GM19023 (cell line): Measurements from ENCODE around the gene FAM174C.

ENCODE experiments used
- ATAC-seq: cut with Tn5 transposase; IDR thresholded peaks from one replicate; pipeline ENCODE4 v1.9.1; 2021; ENCODE audit warnings: mild to moderate bottlenecking, moderate library complexity; ENCODE audit not compliant: unreplicated experiment

The FAM174C gene

DNA sequence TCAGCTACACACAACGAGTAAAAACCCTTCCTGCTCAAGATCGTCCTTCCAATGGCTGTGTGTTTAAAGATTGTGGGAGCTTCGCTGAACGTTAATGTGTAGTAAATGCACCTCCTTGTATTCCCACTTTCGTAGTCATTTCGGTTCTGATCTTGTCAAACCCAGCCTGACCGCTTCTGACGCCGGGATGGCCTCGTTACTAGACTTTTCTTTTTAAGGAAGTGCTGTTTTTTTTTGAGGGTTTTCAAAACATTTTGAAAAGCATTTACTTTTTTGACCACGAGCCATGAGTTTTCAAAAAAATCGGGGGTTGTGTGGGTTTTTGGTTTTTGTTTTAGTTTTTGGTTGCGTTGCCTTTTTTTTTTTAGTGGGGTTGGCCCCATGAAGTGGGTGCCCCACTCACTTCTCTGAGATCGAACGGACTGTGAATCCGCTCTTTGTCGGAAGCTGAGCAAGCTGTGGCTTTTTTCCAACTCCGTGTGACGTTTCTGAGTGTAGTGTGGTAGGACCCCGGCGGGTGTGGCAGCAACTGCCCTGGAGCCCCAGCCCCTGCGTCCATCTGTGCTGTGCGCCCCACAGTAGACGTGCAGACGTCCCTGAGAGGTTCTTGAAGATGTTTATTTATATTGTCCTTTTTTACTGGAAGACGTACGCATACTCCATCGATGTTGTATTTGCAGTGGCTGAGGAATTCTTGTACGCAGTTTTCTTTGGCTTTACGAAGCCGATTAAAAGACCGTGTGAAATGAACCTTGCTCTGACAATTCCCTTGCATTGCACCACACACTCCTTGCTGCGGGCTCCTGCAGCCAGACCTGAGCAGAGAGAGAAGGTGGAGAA lies 2.7 kb upstream of the FAM174C start:
- no peak for ATAC-seq

DNA sequence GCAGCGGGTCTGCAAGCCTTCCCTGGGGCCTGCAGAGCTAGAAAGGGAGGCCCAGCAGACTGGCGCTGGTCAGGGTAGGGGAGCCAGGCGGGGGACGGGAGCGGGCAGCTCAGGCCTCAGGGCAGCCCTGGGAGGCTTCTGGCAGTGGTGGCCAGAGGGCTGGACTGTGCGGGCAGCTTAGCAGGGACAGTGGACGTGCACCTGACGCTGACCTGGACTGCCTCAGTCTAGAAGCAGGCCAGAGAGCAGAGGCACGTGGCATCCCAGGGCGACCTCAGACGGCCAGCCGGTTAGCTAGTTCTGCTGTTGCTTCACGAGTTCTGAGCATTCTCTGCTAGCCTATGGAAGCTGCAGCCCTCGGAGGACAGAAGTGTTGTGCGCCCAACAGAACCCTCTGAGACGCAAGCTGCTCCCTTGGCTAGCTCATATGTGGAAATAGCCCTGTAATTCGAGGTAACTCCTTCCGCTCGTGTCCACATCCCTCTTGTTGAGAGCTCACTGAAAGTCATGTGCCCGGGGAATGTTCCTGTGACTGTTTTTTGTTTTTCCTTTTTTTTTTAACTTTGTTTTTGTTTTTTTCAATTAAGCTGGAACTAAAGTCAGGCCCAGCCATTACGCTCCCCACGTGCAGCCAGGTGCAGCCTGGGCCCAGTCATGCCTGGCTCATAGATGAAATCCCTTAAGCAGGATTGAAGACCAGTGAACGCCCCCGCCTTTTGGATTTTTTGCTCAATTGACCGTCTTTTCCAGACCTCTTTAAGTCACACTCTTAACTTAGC lies 1.9 kb upstream of the FAM174C start:
- no peak for ATAC-seq

- ATAC-seq = no peak
Measured at GRCh38 chr19:1274081-1274851, 1.1 kb upstream of the FAM174C start.

- ATAC-seq = no peak
Measured at GRCh38 chr19:1274852-1275259, 474 bp upstream of the FAM174C start.

GRCh38 chr19:1275976-1276627 lies 772 bp downstream of the FAM174C start:
- ATAC-seq = no peak

- ATAC-seq = no peak
Measured at GRCh38 chr19:1276628-1277022, 1.3 kb downstream of the FAM174C start.

DNA sequence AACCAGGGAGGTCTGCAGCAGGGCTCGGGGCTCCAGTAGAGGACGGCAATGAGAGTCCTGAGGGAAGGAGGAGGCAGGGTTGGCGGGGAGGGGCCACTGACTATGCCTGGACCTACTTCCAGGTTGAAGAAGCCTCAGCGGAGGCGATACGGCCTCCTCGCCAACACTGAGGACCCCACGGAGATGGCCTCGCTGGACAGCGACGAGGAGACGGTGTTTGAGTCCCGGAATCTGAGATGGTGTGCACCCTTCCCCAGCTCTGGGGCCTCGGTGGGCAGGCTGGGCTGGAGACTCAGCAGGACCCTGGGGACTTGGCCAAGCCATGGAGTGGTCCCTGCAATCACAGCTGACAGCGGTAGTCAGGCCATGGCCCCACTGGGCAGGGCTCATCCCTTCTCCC lies 1.7 kb downstream of the FAM174C start:
- no peak for ATAC-seq

DNA sequence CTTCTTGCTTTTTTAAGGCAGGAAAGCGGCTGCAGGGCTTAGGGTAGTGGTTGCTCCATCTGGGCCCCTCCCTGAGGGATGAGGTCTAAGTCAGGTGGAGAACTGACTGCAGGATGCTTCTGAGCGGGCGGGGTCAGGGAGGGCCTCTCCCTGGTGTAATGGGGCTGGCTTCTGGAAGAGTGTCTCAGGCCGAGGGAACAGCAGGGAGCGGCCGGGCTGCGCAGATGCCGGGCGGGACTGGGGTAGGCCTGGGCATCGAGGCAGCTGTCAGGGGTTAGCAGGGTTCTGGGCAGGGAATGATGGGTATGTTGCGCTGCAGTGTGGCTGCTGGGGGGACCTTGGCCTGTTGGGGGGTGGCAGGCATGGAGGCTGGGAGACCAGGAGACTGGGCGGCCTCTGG lies 2.7 kb downstream of the FAM174C start:
- no peak for ATAC-seq

GRCh38 chr19:1278713-1279660 lies 3.7 kb downstream of the FAM174C start:
- ATAC-seq = no peak

DNA sequence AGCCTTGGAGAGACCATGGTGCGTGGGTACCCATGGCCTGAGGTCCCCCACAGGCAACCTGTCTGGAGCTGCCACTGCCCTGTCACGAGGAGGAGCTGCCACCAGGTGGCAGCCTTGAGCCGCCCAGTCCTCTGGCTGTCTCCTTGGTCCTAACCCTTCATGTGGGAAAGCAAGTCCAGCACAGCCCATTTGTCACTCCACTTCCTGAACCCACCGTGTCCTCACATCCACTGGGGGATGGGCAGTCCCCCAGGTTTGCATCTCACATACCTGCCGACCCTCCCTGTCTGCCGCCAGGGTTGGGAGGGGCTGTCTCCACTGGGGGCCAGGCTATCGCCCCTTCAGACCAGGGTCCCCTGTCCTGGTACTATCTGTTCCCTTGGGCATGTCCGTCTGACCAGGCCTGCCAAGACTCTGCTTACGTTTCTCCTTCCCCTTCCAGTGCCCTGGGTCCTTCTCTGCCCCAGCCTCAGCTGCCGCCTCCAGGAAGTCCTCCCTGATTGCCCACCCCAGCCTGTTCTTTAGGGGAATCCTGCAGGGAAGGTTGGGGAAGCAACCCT lies 4.5 kb downstream of the FAM174C start:
- no peak for ATAC-seq

GRCh38 chr19:1280636-1281568 lies 5.6 kb downstream of the FAM174C start:
- ATAC-seq = no peak

DNA sequence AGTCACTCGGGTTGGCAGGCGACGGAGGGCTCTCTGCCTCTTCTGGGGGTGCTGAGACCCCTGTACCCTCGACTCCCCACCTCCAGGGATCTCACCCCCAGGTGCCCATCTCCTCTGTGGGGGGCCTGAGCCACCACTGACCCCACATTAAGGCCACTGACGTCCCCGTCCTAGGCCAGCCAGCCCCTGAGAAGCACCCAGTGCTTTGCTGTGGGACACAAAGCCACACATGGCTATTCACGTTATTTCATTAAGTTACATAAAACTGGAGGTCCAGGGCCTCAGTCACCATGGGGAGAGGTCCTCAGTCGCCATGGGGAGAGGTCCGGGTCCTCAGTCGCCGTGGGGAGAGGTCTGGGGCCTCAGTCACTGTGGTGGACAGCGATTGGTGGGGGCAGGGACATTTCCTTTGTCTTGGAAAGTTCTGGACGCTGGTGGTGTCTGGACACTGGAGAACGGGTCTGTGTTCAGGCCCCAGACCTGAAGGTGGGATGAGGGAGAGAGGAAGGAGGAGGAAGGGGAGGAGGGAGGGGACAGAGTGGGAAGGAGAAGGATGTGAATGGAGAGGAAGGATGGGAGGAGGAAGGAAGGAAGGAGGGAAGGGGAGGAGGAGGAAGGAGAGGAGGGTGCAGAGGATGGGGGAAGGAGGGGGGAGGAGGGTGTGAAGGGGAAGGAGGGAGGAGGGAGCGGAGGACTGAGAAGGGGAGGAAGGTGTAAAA lies 6.4 kb downstream of the FAM174C start:
- no peak for ATAC-seq

GRCh38 chr19:1282588-1283206 lies 7.4 kb downstream of the FAM174C start:
- no peak for ATAC-seq

DNA sequence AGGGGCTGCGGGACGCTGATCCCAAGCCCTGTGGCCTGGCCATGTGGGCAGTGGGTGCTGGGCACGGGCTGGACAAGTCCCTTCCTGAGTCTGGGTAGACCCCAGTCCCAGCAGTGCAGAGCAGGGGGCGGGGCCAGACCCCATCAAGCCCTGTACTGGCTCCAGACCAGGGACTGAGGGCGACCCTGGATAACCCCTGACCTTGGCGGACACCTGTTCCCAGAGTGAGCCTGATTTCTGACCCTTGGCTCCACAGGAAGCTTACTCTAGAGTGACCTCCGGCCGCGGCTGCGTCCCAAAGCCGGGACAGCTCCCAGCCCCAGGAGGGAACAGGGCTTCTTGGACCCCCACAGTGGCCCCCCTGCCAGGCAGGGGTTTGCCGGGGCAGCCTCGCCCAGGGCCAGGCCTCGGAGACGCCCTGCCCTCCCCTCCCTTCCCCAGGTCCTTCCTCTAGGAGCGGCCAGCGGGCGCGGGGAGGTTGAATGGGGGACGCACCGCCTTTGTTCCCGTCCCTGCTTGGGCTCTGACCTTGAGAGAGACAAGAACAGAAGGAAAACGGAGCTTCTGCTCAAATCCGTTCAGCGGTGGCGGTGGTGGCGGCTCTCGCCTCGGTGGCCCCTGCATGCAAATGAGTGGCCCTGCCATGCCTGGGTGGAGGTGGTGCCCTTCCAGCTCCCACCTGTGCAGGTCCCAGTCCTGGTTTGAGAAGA lies 8.0 kb downstream of the FAM174C start:
- no peak for ATAC-seq

DNA sequence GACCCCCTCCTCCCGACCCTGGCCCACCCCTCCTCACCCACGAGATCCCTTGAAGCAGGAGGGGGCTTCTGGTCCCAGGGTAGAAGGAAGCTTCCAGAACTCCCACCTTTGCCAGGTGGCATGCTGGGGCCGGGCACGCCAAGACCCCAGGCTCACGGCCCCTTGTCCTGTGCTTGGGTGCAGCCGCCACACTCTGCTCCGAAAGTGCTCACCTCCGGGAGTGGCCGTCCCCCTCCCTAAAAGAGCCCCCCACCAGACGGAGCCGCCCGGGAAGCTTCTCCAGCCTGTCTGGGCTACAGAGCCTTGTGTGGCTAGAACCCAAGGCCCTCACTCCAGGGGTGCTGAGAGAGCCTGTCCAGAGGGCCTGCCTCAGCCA lies 8.6 kb downstream of the FAM174C start:
- no peak for ATAC-seq

DNA sequence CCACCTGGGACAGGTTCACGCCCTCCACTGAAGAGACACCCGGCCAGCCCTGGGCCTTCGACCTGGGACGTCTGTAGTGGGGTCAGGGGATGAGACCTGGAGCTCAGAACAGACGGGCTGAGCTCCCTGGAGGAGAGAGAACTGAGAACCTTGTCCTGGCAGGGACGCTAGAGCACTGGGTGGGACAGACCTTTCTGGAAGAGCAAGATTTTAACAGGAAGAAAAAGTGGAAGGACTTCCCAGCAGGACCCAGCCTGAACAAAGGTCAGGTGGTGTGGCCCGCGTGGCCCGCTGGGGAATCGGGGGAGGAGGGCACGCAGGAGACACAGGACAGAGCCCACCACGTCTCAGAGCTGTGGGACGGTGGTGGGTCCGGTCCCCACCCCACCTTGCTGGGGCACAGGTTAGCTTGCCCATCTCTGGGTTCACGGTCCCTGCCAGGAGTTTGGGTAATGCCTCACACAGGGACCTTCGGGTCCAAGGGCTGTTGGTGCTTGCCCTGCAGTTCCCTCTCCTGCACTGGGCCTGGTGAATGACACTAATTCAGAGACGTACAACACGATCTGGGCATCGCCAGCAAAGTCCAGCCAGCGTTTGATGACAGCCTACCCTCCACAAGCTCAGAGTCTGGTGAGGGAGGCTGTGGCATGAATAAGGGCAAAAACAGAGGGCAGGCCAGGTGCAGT lies 9.1 kb downstream of the FAM174C start:
- ATAC-seq = no peak
